Myocyte (in vitro differentiated cells): ENCODE data around the gene SCAND1. TPM values are rescaled to one million over a fixed set of nuclear protein-coding genes. Genes with fewer than 3 reads are reported as not detected.
"Not testable (repeated sequence)": the region's sequence is repeated elsewhere in the genome, so short reads cannot be mapped to it uniquely, and the experiment has no call there.

ENCODE experiments used
- DNase-seq: peaks from one replicate; pipeline ENCODE4 v3.0.0-alpha.2; 2012; ENCODE audit warnings: low read depth
- total RNA-seq: library from RNA; depleted of rRNA; stranded (reverse); fragments of >200 nt; gene quantifications from 2 replicates; pipeline ENCODE4 v1.2.3, GENCODE V29; 2014

The SCAND1 gene
- total RNA-seq, 1 donor from 2014 or later, result 92.0 TPM

- DNase-seq, result no peak
Measured at GRCh38 chr20:35963878-35964277, 9.6 kb upstream of the SCAND1 start.

- not testable (repeated sequence) for DNase-seq
Measured at GRCh38 chr20:35959291-35959690, 5.0 kb upstream of the SCAND1 start.

- no peak for DNase-seq
Measured at GRCh38 chr20:35956616-35957015, 2.3 kb upstream of the SCAND1 start.

GRCh38 chr20:35954907-35955251, 577 bp upstream of the SCAND1 start:
- no peak for DNase-seq

GRCh38 chr20:35953387-35954199, 709 bp downstream of the SCAND1 start:
- no peak for DNase-seq

GRCh38 chr20:35952480-35953386, 1.6 kb downstream of the SCAND1 start:
- DNase-seq, result peak; percentile 30

GRCh38 chr20:35952080-35952479, 2.2 kb downstream of the SCAND1 start:
- not testable (repeated sequence) for DNase-seq

- no peak for DNase-seq
Measured at GRCh38 chr20:35950093-35950492, 4.2 kb downstream of the SCAND1 start.

- DNase-seq, result no peak
Measured at GRCh38 chr20:35947907-35948306, 6.4 kb downstream of the SCAND1 start.

GRCh38 chr20:35947489-35947888, 6.8 kb downstream of the SCAND1 start:
- peak; percentile 10 for DNase-seq

GRCh38 chr20:35942243-35942642, 12.1 kb downstream of the SCAND1 start:
- DNase-seq, result no peak

- no peak for DNase-seq
Measured at GRCh38 chr20:35941620-35942019, 12.7 kb downstream of the SCAND1 start.

- DNase-seq, result no peak
Measured at GRCh38 chr20:35939264-35939663, 15.0 kb downstream of the SCAND1 start.

GRCh38 chr20:35934050-35934449, 20.3 kb downstream of the SCAND1 start:
- no peak for DNase-seq

GRCh38 chr20:35929301-35929700, 25.0 kb downstream of the SCAND1 start:
- no peak for DNase-seq

- no peak for DNase-seq
Measured at GRCh38 chr20:35920523-35920922, 33.8 kb downstream of the SCAND1 start.

GRCh38 chr20:35918021-35918420, 36.3 kb downstream of the SCAND1 start:
- no peak for DNase-seq

GRCh38 chr20:35917077-35917476, 37.2 kb downstream of the SCAND1 start:
- no peak for DNase-seq

- no peak for DNase-seq
Measured at GRCh38 chr20:35912881-35913280, 41.4 kb downstream of the SCAND1 start.

- DNase-seq, result no peak
Measured at GRCh38 chr20:35910254-35910653, 44.0 kb downstream of the SCAND1 start.

- peak; percentile 9 for DNase-seq
Measured at GRCh38 chr20:35909796-35910195, 44.5 kb downstream of the SCAND1 start.

- no peak for DNase-seq
Measured at GRCh38 chr20:35909176-35909575, 45.1 kb downstream of the SCAND1 start.
